WTC11 (cell line): ENCODE data around the gene BPIFB2.

ENCODE experiments used
- TF ChIP-seq, protein P1 (sequence below): sonication (generic); formaldehyde crosslinking; IDR thresholded peaks from 2 replicates; pipeline ENCODE4 v1.8.1; 2022; ENCODE audit warnings: mild to moderate bottlenecking, missing genetic modification reagents, moderate library complexity, borderline replicate concordance
- TF ChIP-seq, protein P2 (sequence below): fragments of 200-600 bp; IDR thresholded peaks from 2 replicates; pipeline ENCODE4 v1.8.0; 2022; ENCODE audit warnings: antibody characterized with exemption
- TF ChIP-seq, protein P3 (sequence below): sonication (generic); formaldehyde crosslinking; IDR thresholded peaks from 2 replicates; pipeline ENCODE4 v1.8.0; 2022; ENCODE audit warnings: mild to moderate bottlenecking, missing genetic modification reagents

DNA sequence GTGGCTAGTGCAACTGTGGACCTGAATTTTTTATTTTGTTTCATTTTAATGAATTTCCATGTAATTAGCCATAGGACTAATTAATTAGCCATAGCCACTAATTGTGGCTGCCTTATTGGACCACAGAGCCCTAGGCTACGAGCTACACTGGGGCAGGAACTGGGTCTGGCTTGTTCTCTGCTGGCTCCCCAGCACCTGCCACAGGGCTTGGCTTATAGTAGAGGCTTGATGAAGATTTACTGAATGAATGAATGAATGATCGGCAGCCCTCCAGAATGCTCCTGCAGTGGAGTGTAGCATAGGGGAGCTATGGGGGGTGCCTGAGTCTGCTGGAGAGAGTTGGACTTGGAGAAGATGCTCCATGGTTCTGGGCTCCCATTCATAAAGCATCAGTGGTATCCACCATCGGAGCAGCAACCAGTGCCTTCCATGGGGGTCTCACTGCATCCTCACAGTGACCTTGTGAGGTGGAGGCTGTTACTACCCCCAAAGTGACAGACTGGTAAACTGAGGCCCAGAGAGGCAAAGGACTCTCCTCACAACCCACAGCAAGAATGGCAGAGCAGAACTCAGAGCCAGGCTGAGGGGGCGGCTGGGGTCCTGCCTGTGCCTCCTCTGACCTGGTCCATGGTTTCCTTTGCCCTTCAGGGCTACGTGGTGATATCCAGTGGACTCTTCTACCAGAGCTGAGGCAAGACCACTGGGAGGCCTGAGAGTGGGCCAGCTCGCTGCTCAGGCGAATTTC lies 15.4 kb downstream of the BPIFB2 start:
- TF ChIP-seq, protein P1, sequence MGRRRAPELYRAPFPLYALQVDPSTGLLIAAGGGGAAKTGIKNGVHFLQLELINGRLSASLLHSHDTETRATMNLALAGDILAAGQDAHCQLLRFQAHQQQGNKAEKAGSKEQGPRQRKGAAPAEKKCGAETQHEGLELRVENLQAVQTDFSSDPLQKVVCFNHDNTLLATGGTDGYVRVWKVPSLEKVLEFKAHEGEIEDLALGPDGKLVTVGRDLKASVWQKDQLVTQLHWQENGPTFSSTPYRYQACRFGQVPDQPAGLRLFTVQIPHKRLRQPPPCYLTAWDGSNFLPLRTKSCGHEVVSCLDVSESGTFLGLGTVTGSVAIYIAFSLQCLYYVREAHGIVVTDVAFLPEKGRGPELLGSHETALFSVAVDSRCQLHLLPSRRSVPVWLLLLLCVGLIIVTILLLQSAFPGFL (CRISPR knock-in tag), result no peak
- TF ChIP-seq, protein P2, sequence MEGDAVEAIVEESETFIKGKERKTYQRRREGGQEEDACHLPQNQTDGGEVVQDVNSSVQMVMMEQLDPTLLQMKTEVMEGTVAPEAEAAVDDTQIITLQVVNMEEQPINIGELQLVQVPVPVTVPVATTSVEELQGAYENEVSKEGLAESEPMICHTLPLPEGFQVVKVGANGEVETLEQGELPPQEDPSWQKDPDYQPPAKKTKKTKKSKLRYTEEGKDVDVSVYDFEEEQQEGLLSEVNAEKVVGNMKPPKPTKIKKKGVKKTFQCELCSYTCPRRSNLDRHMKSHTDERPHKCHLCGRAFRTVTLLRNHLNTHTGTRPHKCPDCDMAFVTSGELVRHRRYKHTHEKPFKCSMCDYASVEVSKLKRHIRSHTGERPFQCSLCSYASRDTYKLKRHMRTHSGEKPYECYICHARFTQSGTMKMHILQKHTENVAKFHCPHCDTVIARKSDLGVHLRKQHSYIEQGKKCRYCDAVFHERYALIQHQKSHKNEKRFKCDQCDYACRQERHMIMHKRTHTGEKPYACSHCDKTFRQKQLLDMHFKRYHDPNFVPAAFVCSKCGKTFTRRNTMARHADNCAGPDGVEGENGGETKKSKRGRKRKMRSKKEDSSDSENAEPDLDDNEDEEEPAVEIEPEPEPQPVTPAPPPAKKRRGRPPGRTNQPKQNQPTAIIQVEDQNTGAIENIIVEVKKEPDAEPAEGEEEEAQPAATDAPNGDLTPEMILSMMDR, result no peak
- TF ChIP-seq, protein P3, sequence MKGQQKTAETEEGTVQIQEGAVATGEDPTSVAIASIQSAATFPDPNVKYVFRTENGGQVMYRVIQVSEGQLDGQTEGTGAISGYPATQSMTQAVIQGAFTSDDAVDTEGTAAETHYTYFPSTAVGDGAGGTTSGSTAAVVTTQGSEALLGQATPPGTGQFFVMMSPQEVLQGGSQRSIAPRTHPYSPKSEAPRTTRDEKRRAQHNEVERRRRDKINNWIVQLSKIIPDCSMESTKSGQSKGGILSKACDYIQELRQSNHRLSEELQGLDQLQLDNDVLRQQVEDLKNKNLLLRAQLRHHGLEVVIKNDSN (CRISPR knock-in tag), result no peak
